ENCODE measurements around the gene GFRA3.

GFRA3 gene

GRCh38 chr5:138226910-138227309, 47.5 kb downstream of the GFRA3 start:
- H3K27me3 ChIP-seq (ENCODE audit: low read depth, low read length): no peaks in the 10 kb centered on the region
- no peaks in the 10 kb centered on the region for H3K36me3 ChIP-seq (ENCODE audit: control insufficient read depth in 1 of 2, insufficient read depth in 2 of 2, low read length in 2 of 2)
- no peaks in the 10 kb centered on the region for H3K9me3 ChIP-seq (ENCODE audit: control insufficient read depth in 1 of 2, low read length in 2 of 2)
- no peak overlapping the region for H3K4me3 ChIP-seq (ENCODE audit: low read depth in 1 of 2, low read length in 2 of 2)
- H3K4me1 ChIP-seq (ENCODE audit: control insufficient read depth in 1 of 2, insufficient read depth in 2 of 2, low read length in 2 of 2): peaks cover 0 to 8% of the 10 kb centered on the region in 2 donors
- H3K27ac ChIP-seq (ENCODE audit: low read length): no peak overlapping the region

GRCh38 chr5:138224712-138225111, 49.7 kb downstream of the GFRA3 start:
- Histone ChIP-seq H3K9me3 (ENCODE audit: control insufficient read depth in 1 of 2, low read length in 2 of 2) (no peaks in the 10 kb centered on the region), H3K27me3 (ENCODE audit: low read depth, low read length) (no peaks in the 10 kb centered on the region), H3K4me1 (ENCODE audit: control insufficient read depth in 1 of 2, insufficient read depth in 2 of 2, low read length in 2 of 2) (no peaks in the 10 kb centered on the region), H3K36me3 (ENCODE audit: control insufficient read depth in 1 of 2, insufficient read depth in 2 of 2, low read length in 2 of 2) (no peaks in the 10 kb centered on the region), H3K27ac (ENCODE audit: low read length) (no peak overlapping the region), H3K4me3 (ENCODE audit: low read depth in 1 of 2, low read length in 2 of 2) (no peak overlapping the region)

- no peak overlapping the region for H3K27ac ChIP-seq (ENCODE audit: low read length)
- no peaks in the 10 kb centered on the region for H3K4me1 ChIP-seq (ENCODE audit: control insufficient read depth in 1 of 2, insufficient read depth in 2 of 2, low read length in 2 of 2)
- no peak overlapping the region for H3K4me3 ChIP-seq (ENCODE audit: low read depth in 1 of 2, low read length in 2 of 2)
- no peaks in the 10 kb centered on the region for H3K36me3 ChIP-seq (ENCODE audit: control insufficient read depth in 1 of 2, insufficient read depth in 2 of 2, low read length in 2 of 2)
- no peaks in the 10 kb centered on the region for H3K9me3 ChIP-seq (ENCODE audit: control insufficient read depth in 1 of 2, low read length in 2 of 2)
- H3K27me3 ChIP-seq (ENCODE audit: low read depth, low read length): no peaks in the 10 kb centered on the region
Measured at GRCh38 chr5:138223532-138223931, 50.9 kb downstream of the GFRA3 start.

- Histone ChIP-seq H3K36me3 (ENCODE audit: control insufficient read depth in 1 of 2, insufficient read depth in 2 of 2, low read length in 2 of 2) (no peaks in the 10 kb centered on the region), H3K4me3 (ENCODE audit: low read depth in 1 of 2, low read length in 2 of 2) (no peak overlapping the region), H3K4me1 (ENCODE audit: control insufficient read depth in 1 of 2, insufficient read depth in 2 of 2, low read length in 2 of 2) (peaks cover 0 to 7% of the 10 kb centered on the region in 2 donors), H3K27me3 (ENCODE audit: low read depth, low read length) (no peaks in the 10 kb centered on the region), H3K9me3 (ENCODE audit: control insufficient read depth in 1 of 2, low read length in 2 of 2) (no peaks in the 10 kb centered on the region), H3K27ac (ENCODE audit: low read length) (no peak overlapping the region)
Measured at GRCh38 chr5:138216799-138217198, 57.6 kb downstream of the GFRA3 start.

- Histone ChIP-seq H3K4me1 (ENCODE audit: control insufficient read depth in 1 of 2, insufficient read depth in 2 of 2, low read length in 2 of 2) (peaks cover 0 to 18% of the 10 kb centered on the region in 2 donors), H3K27ac (ENCODE audit: low read length) (peak within 1 kb of the TSS; percentile 90), H3K27me3 (ENCODE audit: low read depth, low read length) (no peaks in the 10 kb centered on the region)
Measured at GRCh38 chr5:138213161-138214029, 61.0 kb downstream of the GFRA3 start, which contains the start of gene CDC23. CDC23 (minus strand) TSS chr5:138213323; CDS start chr5:138213312, 11 bp downstream.

GRCh38 chr5:138212828-138213160, 61.6 kb downstream of the GFRA3 start:
- peak overlapping the region; percentile 97 to 98 for H3K4me3 ChIP-seq (ENCODE audit: low read depth in 1 of 2, low read length in 2 of 2)
- H3K9me3 ChIP-seq (ENCODE audit: control insufficient read depth in 1 of 2, low read length in 2 of 2): no peaks in the 10 kb centered on the region
- H3K27ac ChIP-seq (ENCODE audit: low read length): peak overlapping the region; percentile 90
- peaks cover 0 to 18% of the 10 kb centered on the region in 2 donors for H3K4me1 ChIP-seq (ENCODE audit: control insufficient read depth in 1 of 2, insufficient read depth in 2 of 2, low read length in 2 of 2)
- no peaks in the 10 kb centered on the region for H3K36me3 ChIP-seq (ENCODE audit: control insufficient read depth in 1 of 2, insufficient read depth in 2 of 2, low read length in 2 of 2)
- H3K27me3 ChIP-seq (ENCODE audit: low read depth, low read length): no peaks in the 10 kb centered on the region

More at GRCh38 chr5:138213161-138214029, 61.0 kb downstream of the GFRA3 start, which contains the start of gene CDC23:
- H3K36me3 ChIP-seq (ENCODE audit: control insufficient read depth in 1 of 2, insufficient read depth in 2 of 2, low read length in 2 of 2): no peaks in the 10 kb centered on the region
- H3K4me3 ChIP-seq (ENCODE audit: low read depth in 1 of 2, low read length in 2 of 2): peak within 1 kb of the TSS; percentile 97 to 98
- no peaks in the 10 kb centered on the region for H3K9me3 ChIP-seq (ENCODE audit: control insufficient read depth in 1 of 2, low read length in 2 of 2)

GRCh38 chr5:138210985-138211384, 63.4 kb downstream of the GFRA3 start:
- Histone ChIP-seq H3K36me3 (ENCODE audit: control insufficient read depth in 1 of 2, insufficient read depth in 2 of 2, low read length in 2 of 2) (peaks cover 0 to 6% of the 10 kb centered on the region in 2 donors), H3K4me3 (ENCODE audit: low read depth in 1 of 2, low read length in 2 of 2) (no peak overlapping the region), H3K27ac (ENCODE audit: low read length) (no peak overlapping the region), H3K4me1 (ENCODE audit: control insufficient read depth in 1 of 2, insufficient read depth in 2 of 2, low read length in 2 of 2) (peaks cover 0 to 18% of the 10 kb centered on the region in 2 donors), H3K9me3 (ENCODE audit: control insufficient read depth in 1 of 2, low read length in 2 of 2) (no peaks in the 10 kb centered on the region), H3K27me3 (ENCODE audit: low read depth, low read length) (no peaks in the 10 kb centered on the region)
